Left lung (tissue), 10 donors: Measurements from ENCODE around the gene CREBRF. TPM values are rescaled to one million over a fixed set of nuclear protein-coding genes. Genes with fewer than 3 reads are reported as not detected.
A peak's percentile ranks its signal among the peaks of the same experiment; 100 is the strongest.

Experiments used
- ATAC-seq: fragments of 200-7000 bp; cut with Tn5 transposase; one replicate; pipeline ENCODE4 v1.9.1; 2020; ENCODE audit warnings: moderate library complexity
- DNase-seq, 4 donors: peaks; one replicate each; pipeline ENCODE4 v3.0.0-alpha.2; 2013 to 2020
- H3K27ac ChIP-seq, 2 donors: fragments of 200-600 bp; sonication (generic) in 1 of 2; one replicate each; pipeline versions ENCODE4 v1.5.0 to v1.8.0; 2020 to 2021
- H3K27me3 ChIP-seq, 2 donors: fragments of 200-600 bp; sonication (generic) in 1 of 2; one replicate each; pipeline versions ENCODE4 v1.5.0 to v1.8.0; 2020 to 2021
- H3K36me3 ChIP-seq, 2 donors: fragments of 200-600 bp; sonication (generic) in 1 of 2; one replicate each; pipeline versions ENCODE4 v1.5.0 to v1.8.0; 2020 to 2021
- H3K4me1 ChIP-seq, 2 donors: fragments of 200-600 bp; one replicate each; pipeline ENCODE4 v1.8.0; 2021
- H3K4me3 ChIP-seq, 2 donors: fragments of 200-600 bp; sonication (generic) in 1 of 2; one replicate each; pipeline versions ENCODE4 v1.5.0 to v1.8.0; 2020 to 2021; ENCODE audit warnings: mild to moderate bottlenecking in 1 of 2
- H3K9me3 ChIP-seq, 2 donors: fragments of 200-600 bp; sonication (generic) in 1 of 2; one replicate each; pipeline versions ENCODE4 v1.5.0 to v1.8.0; 2020 to 2021
- CTCF ChIP-seq, 2 donors: fragments of 200-600 bp; sonication (generic) in 1 of 2; IDR thresholded peaks; one replicate each; pipeline versions ENCODE4 v1.5.0 to v1.8.0; 2021; ENCODE audit warnings: antibody characterized with exemption in 2 of 2
- intact Hi-C, 2 donors: fragments of 100-400 bp; cut with DNase I; formaldehyde crosslinking; loops; one replicate each; pipeline versions ENCODE4 v1.11.2 to v1.14.2; 2022
- polyA plus RNA-seq, 6 donors: library from polyadenylated mRNA; unstranded; fragments of 120-200 nt; gene quantifications; one replicate each; pipeline ENCODE4 v1.2.1, GENCODE V29; 2013; ENCODE audit not compliant: insufficient read length in 6 of 6
- total RNA-seq, 2 donors: library from RNA; stranded (reverse); fragmentation: NEBNext Ultra II Directional; extraction: Animal tissue kit (Norgen Biotek cat#: 25700); gene quantifications; one replicate each; pipeline ENCODE4 v1.2.1, GENCODE V29; 2021
- donor health status: DM: no; HTN: yes; CAD: no.
- donor health status: DM: no; HTN: no; CAD: no.

CREBRF gene
- total and polyA plus RNA-seq, 8 donors, result 14.7 to 34.4 (median 20.3) TPM

GRCh38 chr5:173078878-173079277 lies 22.7 kb downstream of the CREBRF start:
- TF ChIP-seq CTCF (IDR thresholded peaks at IDR 0.05), result no peak
- ATAC-seq, result no peak
- Histone ChIP-seq H3K27me3 (no peaks in the 10 kb centered on the region), H3K36me3 (peaks cover 0 to 16% of the 10 kb centered on the region in 2 donors), H3K4me1 (no peaks in the 10 kb centered on the region), H3K4me3 (no peak overlapping the region), H3K9me3 (no peaks in the 10 kb centered on the region), H3K27ac (no peak overlapping the region)
- no peak for DNase-seq
- intact Hi-C loops, result no loop called here

GRCh38 chr5:173089581-173089980 lies 33.4 kb downstream of the CREBRF start:
- Histone ChIP-seq H3K27ac (no peak overlapping the region), H3K36me3 (peaks cover 0 to 64% of the 10 kb centered on the region in 2 donors), H3K27me3 (no peaks in the 10 kb centered on the region), H3K4me3 (no peak overlapping the region), H3K9me3 (no peaks in the 10 kb centered on the region), H3K4me1 (peaks cover 5 to 15% of the 10 kb centered on the region in 2 donors)
- DNase-seq (no peak), ATAC-seq (peak; percentile 20)
- intact Hi-C loops, result no loop called here
- TF ChIP-seq CTCF (IDR thresholded peaks at IDR 0.05), result no peak

GRCh38 chr5:173090639-173091038 lies 34.5 kb downstream of the CREBRF start:
- Histone ChIP-seq H3K27me3 (no peaks in the 10 kb centered on the region), H3K9me3 (no peaks in the 10 kb centered on the region), H3K36me3 (peaks cover 0 to 54% of the 10 kb centered on the region in 2 donors), H3K4me3 (no peak overlapping the region), H3K27ac (peak overlapping the region in 1 of 2 donors; percentile 10), H3K4me1 (peaks cover 5 to 19% of the 10 kb centered on the region in 2 donors)
- no peak for TF ChIP-seq CTCF (IDR thresholded peaks at IDR 0.05)
- no peak for DNase-seq
- intact Hi-C loops, result no loop called here
- no peak for ATAC-seq

- ATAC-seq, result no peak
- intact Hi-C loops, result no loop called here
These were observed 35.8 kb downstream of the CREBRF start for GRCh38 chr5:173091981-173092380.

GRCh38 chr5:173093606-173094005 lies 37.5 kb downstream of the CREBRF start:
- ATAC-seq, result peak; percentile 28
- H3K27ac ChIP-seq, result peak overlapping the region; percentile 43 to 46
- no peak for TF ChIP-seq CTCF (IDR thresholded peaks at IDR 0.05)

More at GRCh38 chr5:173091981-173092380, 35.8 kb downstream of the CREBRF start:
- TF ChIP-seq CTCF (IDR thresholded peaks at IDR 0.05), result no peak
- H3K27ac ChIP-seq, result no peak overlapping the region
- no peaks in the 10 kb centered on the region for H3K27me3 ChIP-seq
- no peaks in the 10 kb centered on the region for H3K9me3 ChIP-seq
- no peak overlapping the region for H3K4me3 ChIP-seq
- H3K4me1 ChIP-seq, result peaks cover 5 to 19% of the 10 kb centered on the region in 2 donors
- DNase-seq, result no peak
- H3K36me3 ChIP-seq, result peaks cover 0 to 40% of the 10 kb centered on the region in 2 donors

More at GRCh38 chr5:173093606-173094005, 37.5 kb downstream of the CREBRF start:
- no peak for DNase-seq
- Histone ChIP-seq H3K36me3 (peaks cover 0 to 24% of the 10 kb centered on the region in 2 donors), H3K4me1 (peaks cover 5 to 19% of the 10 kb centered on the region in 2 donors), H3K9me3 (no peaks in the 10 kb centered on the region), H3K27me3 (no peaks in the 10 kb centered on the region), H3K4me3 (no peak overlapping the region)
- intact Hi-C loops, result no loop called here
